ENCODE results near the gene PLPPR3. TPM values are rescaled to one million over a fixed set of nuclear protein-coding genes. Genes with fewer than 3 reads are reported as not detected.

PLPPR3 gene
- total RNA-seq, 1 experiment from 2014 or later: 57.9 TPM

GRCh38 chr19:816500-816857 lies 5.3 kb downstream of the PLPPR3 start:
- no peak overlapping the region for H3K14ac ChIP-seq (ENCODE audit: insufficient read depth, low read length)
- H4K20me1 ChIP-seq (ENCODE audit: control insufficient read depth, insufficient read depth, insufficient read length): no peaks in the 10 kb centered on the region
- no peaks in the 10 kb centered on the region for H3K27me3 ChIP-seq (ENCODE audit: insufficient read depth, low read length)
- TF ChIP-seq CTCF (conservative IDR thresholded peaks at IDR 0.05): no peak
- no peak overlapping the region for H2BK15ac ChIP-seq (ENCODE audit: low read depth, low read length)
- H2AK5ac ChIP-seq (ENCODE audit: insufficient read length, low read length): no peak overlapping the region
- no peak overlapping the region for H2AFZ ChIP-seq (ENCODE audit: low read length)
- H4K91ac ChIP-seq (ENCODE audit: insufficient read length, low read depth, low read length): no peak overlapping the region
- no peak for DNase-seq
- H3K9ac ChIP-seq (ENCODE audit: extremely low read depth, insufficient read length, low read length): no peak overlapping the region
- Mint-ChIP-seq H3K27ac (no peak overlapping the region), H3K4me1 (no peaks in the 10 kb centered on the region), H3K9me3 (no peaks in the 10 kb centered on the region; a peak in 1 of 5 replicates), H3K4me3 (no peak overlapping the region), H3K36me3 (ENCODE audit: insufficient read depth in 1 of 3, low read depth in 3 of 3) (peaks cover 16 to 41% (median 40%) of the 10 kb centered on the region in 3 experiments), H3K27me3 (ENCODE audit: low read depth) (peaks cover 3% of the 10 kb centered on the region; the same call in 1 of the 2 replicates)
- H3K56ac ChIP-seq (ENCODE audit: insufficient read length, low read depth, low read length): no peak overlapping the region
- no peak overlapping the region for H3K27ac ChIP-seq (ENCODE audit: insufficient read length, low read depth, low read length)
- H2BK120ac ChIP-seq (ENCODE audit: low read depth, low read length, poor library complexity, severe bottlenecking): no peak overlapping the region
- H2BK20ac ChIP-seq (ENCODE audit: low read depth, low read length, poor library complexity, severe bottlenecking): no peak overlapping the region
- H2BK5ac ChIP-seq (ENCODE audit: insufficient read length, low read length): no peak overlapping the region
- H4K5ac ChIP-seq (ENCODE audit: insufficient read length, low read depth, low read length): no peak overlapping the region
- no peak overlapping the region for H3T11ph ChIP-seq (ENCODE audit: low read length)
- no peak overlapping the region for H3K4me2 ChIP-seq (ENCODE audit: insufficient read depth, insufficient read length, low read length)
- H2BK12ac ChIP-seq (ENCODE audit: insufficient read length, low read depth, low read length): no peak overlapping the region
- no peak overlapping the region for H3K4ac ChIP-seq (ENCODE audit: low read depth, low read length)
- WGBS (ENCODE audit: extremely low coverage, insufficient read length, low lambda C conversion rate): 100% methylated on average over 2 of the region's 2 CpGs
- H3K9me3 ChIP-seq (ENCODE audit: control insufficient read depth, low read depth, low read length): no peaks in the 10 kb centered on the region
- no peak overlapping the region for H4K8ac ChIP-seq (replicated peaks; ENCODE audit: insufficient read length, low read depth, low read length)
- H3K18ac ChIP-seq (ENCODE audit: insufficient read length, low read depth, low read length): no peak overlapping the region
- no peaks in the 10 kb centered on the region for H3K79me1 ChIP-seq (ENCODE audit: insufficient read depth, low read depth, low read length, poor library complexity, severe bottlenecking)
- H3K23ac ChIP-seq (ENCODE audit: insufficient read length, low read depth, low read length): no peak overlapping the region
- H3K79me2 ChIP-seq (ENCODE audit: insufficient read depth, low read length): no peaks in the 10 kb centered on the region
- H3K4me1 ChIP-seq (ENCODE audit: insufficient read depth, low read length): no peaks in the 10 kb centered on the region
- no peaks in the 10 kb centered on the region for H3K23me2 ChIP-seq (ENCODE audit: insufficient read length, low read depth, low read length, poor library complexity, severe bottlenecking)

Data from H9 (cell line).